H9 (cell line): ENCODE results near the gene CCDC178. TPM values are rescaled to one million over a fixed set of nuclear protein-coding genes. Genes with fewer than 3 reads are reported as not detected.

Experiments
- DNase-seq: peaks from one replicate; pipeline ENCODE4 v3.0.0-alpha.2; 2017
- H2AFZ ChIP-seq: one replicate; pipeline ENCODE4 v1.6.1; 2013; ENCODE audit warnings: mild to moderate bottlenecking, low read length, control low read depth, moderate library complexity
- H2AK5ac ChIP-seq: 2 replicates; pipeline ENCODE4 v1.6.1; 2013; ENCODE audit warnings: low read length, control low read depth, mixed read lengths; ENCODE audit not compliant: insufficient read length
- H2BK120ac ChIP-seq: one replicate; pipeline ENCODE4 v1.6.1; 2013; ENCODE audit warnings: low read depth, mild to moderate bottlenecking, low read length, control low read depth, inconsistent platforms; ENCODE audit not compliant: poor library complexity, severe bottlenecking
- H2BK12ac ChIP-seq: 2 replicates; pipeline ENCODE4 v1.6.1; 2013; ENCODE audit warnings: low read length, control low read depth, mixed read lengths, low read depth; ENCODE audit not compliant: insufficient read length
- H2BK15ac ChIP-seq: 2 replicates; pipeline ENCODE4 v1.6.1; 2013; ENCODE audit warnings: low read depth, low read length, control low read depth
- H2BK20ac ChIP-seq: one replicate; pipeline ENCODE4 v1.6.1; 2013; ENCODE audit warnings: low read depth, mild to moderate bottlenecking, low read length, control low read depth, inconsistent platforms; ENCODE audit not compliant: poor library complexity, severe bottlenecking
- H2BK5ac ChIP-seq: 2 replicates; pipeline ENCODE4 v1.6.1; 2013; ENCODE audit warnings: low read length, control low read depth, mixed read lengths; ENCODE audit not compliant: insufficient read length
- H3K14ac ChIP-seq: 2 replicates; pipeline ENCODE4 v1.6.1; 2013; ENCODE audit warnings: low read length, control low read depth; ENCODE audit not compliant: insufficient read depth
- H3K18ac ChIP-seq: 2 replicates; pipeline ENCODE4 v1.6.1; 2013; ENCODE audit warnings: low read depth, mild to moderate bottlenecking, mixed read lengths, low read length, control low read depth; ENCODE audit not compliant: insufficient read length
- H3K23ac ChIP-seq: 2 replicates; pipeline ENCODE4 v1.6.1; 2013; ENCODE audit warnings: low read length, control low read depth, mixed read lengths, low read depth; ENCODE audit not compliant: insufficient read length
- H3K23me2 ChIP-seq: 2 replicates; pipeline ENCODE4 v1.6.1; 2013; ENCODE audit warnings: low read depth, mild to moderate bottlenecking, mixed read lengths, low read length, control low read depth; ENCODE audit not compliant: insufficient read length, poor library complexity, severe bottlenecking
- H3K27ac ChIP-seq: 2 replicates; pipeline ENCODE4 v1.5.1; 2013; ENCODE audit warnings: low read length, control low read depth, mixed read lengths, low read depth; ENCODE audit not compliant: insufficient read length
- H3K27me3 ChIP-seq: 2 replicates; pipeline ENCODE4 v1.6.1; 2013; ENCODE audit warnings: low read length, control low read depth, inconsistent platforms; ENCODE audit not compliant: insufficient read depth
- H3K4ac ChIP-seq: 2 replicates; pipeline ENCODE4 v1.6.1; 2013; ENCODE audit warnings: low read depth, mild to moderate bottlenecking, control low read depth, inconsistent platforms, low read length, moderate library complexity
- H3K4me1 ChIP-seq: 2 replicates; pipeline ENCODE4 v1.6.1; 2013; ENCODE audit warnings: low read length, control low read depth, inconsistent platforms; ENCODE audit not compliant: insufficient read depth
- H3K4me2 ChIP-seq: 2 replicates; pipeline ENCODE4 v1.6.1; 2013; ENCODE audit warnings: low read length, control low read depth, mixed read lengths; ENCODE audit not compliant: insufficient read length, insufficient read depth
- H3K56ac ChIP-seq: 2 replicates; pipeline ENCODE4 v1.6.1; 2013; ENCODE audit warnings: low read depth, mild to moderate bottlenecking, mixed read lengths, low read length, control low read depth; ENCODE audit not compliant: insufficient read length
- H3K79me1 ChIP-seq: 2 replicates; pipeline ENCODE4 v1.6.1; 2013; ENCODE audit warnings: low read depth, mild to moderate bottlenecking, moderate library complexity, low read length, control low read depth, inconsistent platforms; ENCODE audit not compliant: insufficient read depth, poor library complexity, severe bottlenecking
- H3K79me2 ChIP-seq: 2 replicates; pipeline ENCODE4 v1.6.1; 2013; ENCODE audit warnings: low read length, control low read depth, inconsistent platforms; ENCODE audit not compliant: insufficient read depth
- H3K9ac ChIP-seq: 2 replicates; pipeline ENCODE4 v1.6.1; 2013; ENCODE audit warnings: low read length, control low read depth, mixed read lengths; ENCODE audit not compliant: insufficient read length; ENCODE audit errors: extremely low read depth
- H3K9me3 ChIP-seq: one replicate; pipeline ENCODE4 v1.6.1; 2013; ENCODE audit warnings: low read depth, low read length, inconsistent platforms; ENCODE audit not compliant: control insufficient read depth
- H3T11ph ChIP-seq: one replicate; pipeline ENCODE4 v1.6.1; 2013; ENCODE audit warnings: mild to moderate bottlenecking, low read length, control low read depth, inconsistent platforms
- H4K20me1 ChIP-seq: one replicate; pipeline ENCODE4 v1.6.1; 2013; ENCODE audit not compliant: control insufficient read depth, insufficient read length, insufficient read depth
- H4K5ac ChIP-seq: 2 replicates; pipeline ENCODE4 v1.6.1; 2013; ENCODE audit warnings: low read depth, mild to moderate bottlenecking, mixed read lengths, low read length, control low read depth; ENCODE audit not compliant: insufficient read length
- H4K8ac ChIP-seq: replicated peaks from 2 replicates; pipeline ENCODE4 v1.6.1; 2013; ENCODE audit warnings: low read length, control low read depth, mixed read lengths, low read depth; ENCODE audit not compliant: insufficient read length
- H4K91ac ChIP-seq: 2 replicates; pipeline ENCODE4 v1.6.1; 2013; ENCODE audit warnings: low read depth, mild to moderate bottlenecking, moderate library complexity, mixed read lengths, low read length, control low read depth; ENCODE audit not compliant: insufficient read length
- H3K27ac Mint-ChIP-seq, 3 experiments: 2 replicates in 2 of 3; 3 replicates in 1 of 3; pipeline ENCODE4 v1.8.0; 2020 to 2021; ENCODE audit warnings: mixed read lengths in 3 of 3, mild to moderate bottlenecking in 1 of 3, moderate library complexity in 1 of 3
- H3K27me3 Mint-ChIP-seq: 2 replicates; pipeline ENCODE4 v1.8.0; 2021; ENCODE audit warnings: low read depth, mild to moderate bottlenecking, moderate library complexity, mixed read lengths
- H3K36me3 Mint-ChIP-seq, 3 experiments: 2 replicates in 2 of 3; 3 replicates in 1 of 3; pipeline ENCODE4 v1.8.0; 2020 to 2021; ENCODE audit warnings: low read depth in 3 of 3, mixed read lengths in 3 of 3; ENCODE audit not compliant: insufficient read depth in 1 of 3
- H3K4me1 Mint-ChIP-seq, 2 experiments: 2 replicates each; pipeline ENCODE4 v1.8.0; 2020; ENCODE audit warnings: mixed read lengths in 2 of 2
- H3K4me3 Mint-ChIP-seq, 2 experiments: 2 replicates in 1 of 2; 3 replicates in 1 of 2; pipeline ENCODE4 v1.8.0; 2020 to 2021; ENCODE audit warnings: mild to moderate bottlenecking in 2 of 2, mixed read lengths in 2 of 2, moderate library complexity in 1 of 2
- H3K9me3 Mint-ChIP-seq, 2 experiments: 2 replicates in 1 of 2; 3 replicates in 1 of 2; pipeline ENCODE4 v1.8.0; 2020; ENCODE audit warnings: mild to moderate bottlenecking in 2 of 2, mixed read lengths in 2 of 2, moderate library complexity in 1 of 2
- CTCF ChIP-seq: fragments of 200-600 bp; sonication (generic); conservative IDR thresholded peaks from 3 replicates; pipeline ENCODE4 v1.8.0; 2021; ENCODE audit warnings: antibody characterized with exemption, mild to moderate bottlenecking
- total RNA-seq: library from RNA; stranded (reverse); gene quantifications from 2 replicates; pipeline ENCODE4 v1.2.1, GENCODE V29; 2021

The CCDC178 gene
- total RNA-seq, 1 experiment from 2014 or later: not detected

- Histone ChIP-seq H3K56ac (no peak overlapping the region), H3T11ph (no peak overlapping the region), H2BK5ac (no peak overlapping the region), H3K4me1 (no peaks in the 10 kb centered on the region), H2BK12ac (no peak overlapping the region), H4K20me1 (no peaks in the 10 kb centered on the region), H3K27ac (no peak overlapping the region), H3K23me2 (no peaks in the 10 kb centered on the region), H3K23ac (no peak overlapping the region), H2BK15ac (no peak overlapping the region), H3K79me2 (no peaks in the 10 kb centered on the region), H2AFZ (no peak overlapping the region), H3K79me1 (no peaks in the 10 kb centered on the region), H4K5ac (no peak overlapping the region), H3K9ac (no peak overlapping the region), H4K91ac (no peak overlapping the region), H3K18ac (no peak overlapping the region), H3K9me3 (no peaks in the 10 kb centered on the region), H3K14ac (no peak overlapping the region), H3K4me2 (no peak overlapping the region), H3K27me3 (no peaks in the 10 kb centered on the region), H2BK120ac (no peak overlapping the region), H4K8ac (no peak overlapping the region), H3K4ac (no peak overlapping the region), H2BK20ac (no peak overlapping the region), H2AK5ac (no peak overlapping the region)
- Mint-ChIP-seq H3K27me3 (no peaks in the 10 kb centered on the region), H3K4me1 (no peaks in the 10 kb centered on the region), H3K27ac (no peak overlapping the region), H3K9me3 (no peaks in the 10 kb centered on the region), H3K4me3 (no peak overlapping the region), H3K36me3 (no peaks in the 10 kb centered on the region)
- no peak for TF ChIP-seq CTCF
- no peak for DNase-seq
Observed at GRCh38 chr18:33459612-33460011, 19.1 kb upstream of the CCDC178 start.
